ENCODE data around the gene ATP4A.

ATP4A gene

GRCh38 chr19:35555301-35556005 is 8.0 kb downstream of the ATP4A start:
- TF ChIP-seq MAX (IDR thresholded peaks at IDR 0.05), result peak; percentile 39; the same call in 1 of the 2 replicates
- peak; percentile 77 for TF ChIP-seq RAD21 (IDR thresholded peaks at IDR 0.05; ENCODE audit: low read depth)
- no peak for TF ChIP-seq EP300 (IDR thresholded peaks at IDR 0.05; ENCODE audit: borderline replicate concordance)

DNA sequence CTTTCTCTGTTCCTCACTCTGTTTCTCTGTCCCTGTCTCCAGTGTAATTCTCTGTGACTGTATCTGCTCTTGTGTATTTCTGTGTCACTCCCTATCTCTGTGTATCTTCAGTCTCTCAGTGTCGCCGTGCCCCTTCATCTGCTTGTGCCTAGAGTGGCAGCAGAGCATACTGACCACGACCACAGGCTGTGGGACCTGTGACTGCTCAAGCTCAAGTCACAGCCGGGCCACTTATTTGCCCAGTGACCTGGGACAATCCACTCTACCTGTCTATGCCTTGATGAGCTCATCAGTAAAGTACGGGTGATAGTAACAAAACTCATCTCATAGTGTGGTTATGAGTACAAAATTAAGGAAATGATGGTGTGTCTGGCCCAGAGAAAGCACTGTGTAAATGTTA is 9.4 kb downstream of the ATP4A start:
- TF ChIP-seq EP300 (IDR thresholded peaks at IDR 0.05; ENCODE audit: borderline replicate concordance) (no peak), ZBTB7A (IDR thresholded peaks at IDR 0.05; ENCODE audit: low read depth) (no peak), CREB1 (IDR thresholded peaks at IDR 0.05; ENCODE audit: low read depth) (no peak), TEAD4 (IDR thresholded peaks at IDR 0.05) (no peak), EGR1 (IDR thresholded peaks at IDR 0.05) (no peak), YY1 (IDR thresholded peaks at IDR 0.05; ENCODE audit: low read depth) (no peak), USF1 (IDR thresholded peaks at IDR 0.05) (no peak), TCF12 (IDR thresholded peaks at IDR 0.05; ENCODE audit: low read depth) (no peak), MAX (IDR thresholded peaks at IDR 0.05) (no peak), FOXM1 (IDR thresholded peaks at IDR 0.05; ENCODE audit: borderline replicate concordance, low read depth) (no peak), CEBPB (IDR thresholded peaks at IDR 0.05) (no peak), TAF1 (IDR thresholded peaks at IDR 0.05; ENCODE audit: low read depth) (no peak)
- TF ChIP-seq, protein P1, sequence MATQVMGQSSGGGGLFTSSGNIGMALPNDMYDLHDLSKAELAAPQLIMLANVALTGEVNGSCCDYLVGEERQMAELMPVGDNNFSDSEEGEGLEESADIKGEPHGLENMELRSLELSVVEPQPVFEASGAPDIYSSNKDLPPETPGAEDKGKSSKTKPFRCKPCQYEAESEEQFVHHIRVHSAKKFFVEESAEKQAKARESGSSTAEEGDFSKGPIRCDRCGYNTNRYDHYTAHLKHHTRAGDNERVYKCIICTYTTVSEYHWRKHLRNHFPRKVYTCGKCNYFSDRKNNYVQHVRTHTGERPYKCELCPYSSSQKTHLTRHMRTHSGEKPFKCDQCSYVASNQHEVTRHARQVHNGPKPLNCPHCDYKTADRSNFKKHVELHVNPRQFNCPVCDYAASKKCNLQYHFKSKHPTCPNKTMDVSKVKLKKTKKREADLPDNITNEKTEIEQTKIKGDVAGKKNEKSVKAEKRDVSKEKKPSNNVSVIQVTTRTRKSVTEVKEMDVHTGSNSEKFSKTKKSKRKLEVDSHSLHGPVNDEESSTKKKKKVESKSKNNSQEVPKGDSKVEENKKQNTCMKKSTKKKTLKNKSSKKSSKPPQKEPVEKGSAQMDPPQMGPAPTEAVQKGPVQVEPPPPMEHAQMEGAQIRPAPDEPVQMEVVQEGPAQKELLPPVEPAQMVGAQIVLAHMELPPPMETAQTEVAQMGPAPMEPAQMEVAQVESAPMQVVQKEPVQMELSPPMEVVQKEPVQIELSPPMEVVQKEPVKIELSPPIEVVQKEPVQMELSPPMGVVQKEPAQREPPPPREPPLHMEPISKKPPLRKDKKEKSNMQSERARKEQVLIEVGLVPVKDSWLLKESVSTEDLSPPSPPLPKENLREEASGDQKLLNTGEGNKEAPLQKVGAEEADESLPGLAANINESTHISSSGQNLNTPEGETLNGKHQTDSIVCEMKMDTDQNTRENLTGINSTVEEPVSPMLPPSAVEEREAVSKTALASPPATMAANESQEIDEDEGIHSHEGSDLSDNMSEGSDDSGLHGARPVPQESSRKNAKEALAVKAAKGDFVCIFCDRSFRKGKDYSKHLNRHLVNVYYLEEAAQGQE (IDR thresholded peaks at IDR 0.05; ENCODE audit: low read depth), result no peak

DNA sequence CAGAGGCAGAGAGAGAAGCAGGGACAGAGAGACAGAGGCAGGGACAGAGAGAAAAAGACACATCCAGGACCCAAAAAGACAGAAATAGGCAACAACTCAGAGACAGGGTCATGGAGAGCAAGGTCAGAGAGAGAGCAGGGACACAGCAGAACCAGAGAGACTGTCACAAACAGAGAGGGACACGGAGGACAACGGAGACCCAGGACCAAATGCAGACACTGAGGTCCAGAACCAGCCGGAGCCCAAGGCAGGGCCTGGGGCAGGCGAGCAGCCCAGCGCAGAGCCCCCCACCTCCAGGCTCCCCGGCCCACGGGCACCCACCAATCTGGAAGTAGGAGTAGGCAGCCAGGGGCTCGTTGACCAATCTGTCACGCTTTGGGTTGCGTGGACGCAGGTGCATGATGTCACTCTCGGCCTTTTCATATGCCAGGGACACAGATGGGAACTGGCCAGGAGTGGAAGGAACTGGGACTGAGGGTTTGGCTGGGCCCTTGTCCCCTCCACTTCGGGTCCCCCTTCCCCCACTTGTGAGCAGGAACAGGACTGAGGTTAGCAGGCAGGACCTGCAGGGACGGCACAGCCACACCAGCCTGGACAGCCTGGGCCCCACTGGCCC is 10.0 kb downstream of the ATP4A start:
- TF ChIP-seq TCF12 (IDR thresholded peaks at IDR 0.05; ENCODE audit: low read depth), result no peak
- TF ChIP-seq RAD21 (IDR thresholded peaks at IDR 0.05; ENCODE audit: low read depth), result no peak
- TF ChIP-seq CREB1 (IDR thresholded peaks at IDR 0.05; ENCODE audit: low read depth), result no peak
- TF ChIP-seq ZBTB7A (IDR thresholded peaks at IDR 0.05; ENCODE audit: low read depth), result no peak
- TF ChIP-seq FOXM1 (IDR thresholded peaks at IDR 0.05; ENCODE audit: borderline replicate concordance, low read depth), result no peak
- no peak for TF ChIP-seq MAX (IDR thresholded peaks at IDR 0.05)
- no peak for TF ChIP-seq CEBPB (IDR thresholded peaks at IDR 0.05)
- TF ChIP-seq EGR1 (IDR thresholded peaks at IDR 0.05), result no peak
- no peak for TF ChIP-seq YY1 (IDR thresholded peaks at IDR 0.05; ENCODE audit: low read depth)
- no peak for TF ChIP-seq EP300 (IDR thresholded peaks at IDR 0.05; ENCODE audit: borderline replicate concordance)
- TF ChIP-seq NFIC (IDR thresholded peaks at IDR 0.05), result no peak
- no peak for TF ChIP-seq USF1 (IDR thresholded peaks at IDR 0.05)

DNA sequence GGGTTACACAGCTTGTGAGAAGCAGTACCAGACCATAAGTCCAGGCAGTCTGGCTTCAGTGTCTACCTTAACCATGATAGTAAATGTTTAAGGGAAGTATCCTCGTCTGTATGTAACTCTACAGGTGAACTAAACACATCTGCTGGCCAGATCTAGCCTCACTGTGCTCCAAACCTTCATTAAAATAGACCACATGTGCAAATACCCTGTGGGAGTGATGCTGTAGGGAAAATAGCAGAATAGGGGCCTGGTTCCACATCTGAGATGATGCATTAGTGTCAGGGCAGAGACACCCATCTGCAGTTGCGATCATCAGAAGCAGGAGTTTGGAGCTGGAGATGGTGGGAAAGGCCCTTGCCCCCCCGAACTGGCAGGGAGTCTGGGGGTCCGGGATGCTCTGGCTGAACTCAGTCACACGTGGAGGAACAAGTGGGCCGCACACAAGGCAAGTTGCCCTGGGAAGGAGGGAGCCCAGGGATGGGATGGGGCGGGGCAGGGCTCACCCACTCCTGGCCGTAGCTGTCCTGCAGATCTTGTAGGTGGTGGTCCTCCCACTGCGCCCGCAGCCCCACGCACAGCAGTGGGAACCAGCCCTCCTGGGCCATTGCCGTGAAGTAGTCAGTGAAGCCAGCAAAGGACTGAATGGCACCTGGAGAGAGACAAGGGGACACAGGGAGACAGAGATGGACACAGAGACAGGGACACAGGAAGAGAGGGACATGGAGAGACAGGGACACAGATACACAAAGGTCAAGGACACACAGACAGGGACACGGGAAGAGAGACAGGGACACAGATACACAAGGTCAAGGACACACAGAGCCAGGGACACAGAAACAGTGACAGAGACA is 10.7 kb downstream of the ATP4A start:
- no peak for TF ChIP-seq CEBPB (IDR thresholded peaks at IDR 0.05)
- no peak for TF ChIP-seq FOXM1 (IDR thresholded peaks at IDR 0.05; ENCODE audit: borderline replicate concordance, low read depth)
- TF ChIP-seq YY1 (IDR thresholded peaks at IDR 0.05; ENCODE audit: low read depth), result no peak
- TF ChIP-seq EP300 (IDR thresholded peaks at IDR 0.05; ENCODE audit: borderline replicate concordance), result no peak
- TF ChIP-seq TCF12 (IDR thresholded peaks at IDR 0.05; ENCODE audit: low read depth), result no peak
- no peak for TF ChIP-seq TEAD4 (IDR thresholded peaks at IDR 0.05)
- no peak for TF ChIP-seq ZBTB7A (IDR thresholded peaks at IDR 0.05; ENCODE audit: low read depth)
- no peak for TF ChIP-seq MAX (IDR thresholded peaks at IDR 0.05)
- no peak for TF ChIP-seq USF1 (IDR thresholded peaks at IDR 0.05)
- TF ChIP-seq EGR1 (IDR thresholded peaks at IDR 0.05), result no peak
- no peak for TF ChIP-seq CREB1 (IDR thresholded peaks at IDR 0.05; ENCODE audit: low read depth)
- TF ChIP-seq, protein P1 (IDR thresholded peaks at IDR 0.05; ENCODE audit: low read depth), result no peak
- no peak for TF ChIP-seq NFIC (IDR thresholded peaks at IDR 0.05)
- no peak for TF ChIP-seq RAD21 (IDR thresholded peaks at IDR 0.05; ENCODE audit: low read depth)

Measured in Ishikawa (cell line).